Esophagus mucosa (tissue), 1 donor: ENCODE data around the gene ACTR3. TPM values are rescaled to one million over a fixed set of nuclear protein-coding genes. Genes with fewer than 3 reads are reported as not detected.
"Not testable (repeated sequence)": the region's sequence is repeated elsewhere in the genome, so short reads cannot be mapped to it uniquely, and the experiment has no call there.

Experiments used
- ATAC-seq: fragments of 200-7000 bp; cut with Tn5 transposase; one replicate; pipeline ENCODE4 v1.9.1; 2020
- total RNA-seq: library from RNA; stranded (reverse); gene quantifications from one replicate; pipeline ENCODE4 v1.2.4, GENCODE V29; 2023
- donor health status: DM: yes; HTN: yes; CAD: no.

ACTR3 gene
- 295 TPM for total RNA-seq

- peak; percentile 97 for ATAC-seq
Measured at GRCh38 chr2:113889471-113890252, at the start of gene ACTR3. ACTR3 (plus strand) TSS chr2:113890089; CDS start chr2:113890280, 191 bp downstream.

GRCh38 chr2:113840518-113840917 is 49.4 kb upstream of the ACTR3 start:
- no peak for ATAC-seq

GRCh38 chr2:113842919-113843736 is 46.8 kb upstream of the ACTR3 start:
- peak; percentile 85 for ATAC-seq

- not testable (repeated sequence) for ATAC-seq
Measured at GRCh38 chr2:113843737-113844050, 46.2 kb upstream of the ACTR3 start.

DNA sequence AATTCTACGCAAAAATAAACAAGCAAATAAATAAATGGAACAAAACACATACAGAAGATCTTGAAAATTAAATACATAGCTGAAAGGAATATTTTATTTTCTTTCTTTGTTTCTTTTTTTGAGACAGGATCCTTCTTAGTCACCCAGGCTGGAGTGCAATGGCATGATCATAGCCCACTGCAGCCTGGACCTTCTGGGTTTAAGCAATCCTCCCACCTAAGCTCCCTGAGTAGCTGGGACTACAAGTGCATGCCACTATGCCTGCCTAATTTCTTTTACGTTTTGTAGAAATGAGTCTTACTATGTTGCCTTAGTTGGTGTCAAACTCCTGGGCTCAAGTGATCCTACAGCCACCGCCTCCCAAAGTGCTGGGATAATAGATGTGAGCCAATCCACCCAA is 44.6 kb upstream of the ACTR3 start:
- ATAC-seq: no peak

- not testable (repeated sequence) for ATAC-seq
Measured at GRCh38 chr2:113845796-113846195, 44.1 kb upstream of the ACTR3 start.

- no peak for ATAC-seq
Measured at GRCh38 chr2:113846429-113846828, 43.5 kb upstream of the ACTR3 start.

DNA sequence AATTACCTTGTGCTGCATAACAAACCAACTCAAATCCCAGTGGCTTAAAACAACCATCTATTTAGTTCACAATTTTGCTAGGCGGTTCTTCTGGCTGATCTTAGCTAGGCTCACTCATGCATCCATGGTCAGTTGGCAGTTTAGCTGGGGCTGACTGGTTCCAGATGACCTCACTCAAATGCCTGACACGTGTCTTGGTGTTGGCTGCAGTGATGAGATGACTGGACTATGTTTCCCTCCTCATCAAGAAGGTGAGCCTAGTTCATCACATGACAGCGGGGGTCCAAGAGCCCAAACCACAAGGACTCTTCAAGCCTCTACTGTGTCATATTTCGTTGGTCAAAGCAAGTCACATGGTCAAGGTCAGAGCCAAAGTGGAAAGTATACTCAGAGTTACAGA is 42.7 kb upstream of the ACTR3 start:
- ATAC-seq: peak; percentile 30

DNA sequence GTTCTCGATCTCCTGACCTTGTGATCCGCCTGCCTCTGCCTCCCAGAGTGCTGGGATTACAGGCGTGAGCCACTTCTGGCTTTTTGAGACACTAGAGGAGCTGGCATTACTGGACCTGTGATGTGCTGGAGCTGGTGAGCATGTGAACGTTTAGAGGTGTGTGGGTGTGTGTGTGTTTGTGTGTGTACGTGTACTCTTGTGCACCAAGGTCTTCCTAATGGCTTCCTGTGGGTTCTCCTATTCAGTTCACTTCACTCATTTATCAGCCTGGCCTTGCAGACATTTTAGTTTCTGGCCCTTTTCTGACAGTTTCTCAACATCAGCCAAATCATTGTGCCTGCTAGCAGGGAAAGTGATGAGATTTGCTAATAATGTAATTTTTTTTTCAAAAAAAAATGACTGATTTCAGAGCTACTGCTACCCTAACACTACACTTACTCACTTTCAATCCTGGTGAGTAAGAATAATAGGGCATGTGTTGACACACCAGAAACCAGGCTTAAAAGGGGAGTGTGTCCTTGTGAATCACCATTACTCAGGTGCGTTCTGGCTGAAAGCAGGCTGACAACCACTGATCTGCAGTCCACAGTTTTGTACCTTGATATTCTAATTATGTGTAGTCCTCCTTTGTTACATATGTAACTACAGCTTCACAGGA is 41.0 kb upstream of the ACTR3 start:
- ATAC-seq: peak; percentile 98

- peak; percentile 56 for ATAC-seq
Measured at GRCh38 chr2:113850687-113851086, 39.2 kb upstream of the ACTR3 start.

DNA sequence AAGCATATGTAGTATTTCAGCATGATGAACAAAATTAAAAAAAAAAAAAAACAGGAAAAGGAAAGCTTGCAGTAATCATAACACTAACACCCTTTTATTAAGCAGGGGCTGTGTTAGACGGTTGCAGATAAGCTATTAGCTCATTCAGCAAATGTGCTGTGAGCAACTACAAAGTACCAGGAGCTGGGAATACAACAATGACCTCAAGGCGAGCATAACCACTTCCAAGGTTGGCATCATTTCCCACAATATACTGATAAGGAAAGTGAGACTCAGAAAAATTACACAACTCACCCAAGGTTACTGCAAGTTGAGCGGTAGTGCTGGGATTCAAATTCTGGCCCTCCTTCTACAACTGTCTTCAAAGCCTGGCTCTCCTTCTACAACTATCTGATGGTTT is 38.2 kb upstream of the ACTR3 start:
- ATAC-seq: no peak

DNA sequence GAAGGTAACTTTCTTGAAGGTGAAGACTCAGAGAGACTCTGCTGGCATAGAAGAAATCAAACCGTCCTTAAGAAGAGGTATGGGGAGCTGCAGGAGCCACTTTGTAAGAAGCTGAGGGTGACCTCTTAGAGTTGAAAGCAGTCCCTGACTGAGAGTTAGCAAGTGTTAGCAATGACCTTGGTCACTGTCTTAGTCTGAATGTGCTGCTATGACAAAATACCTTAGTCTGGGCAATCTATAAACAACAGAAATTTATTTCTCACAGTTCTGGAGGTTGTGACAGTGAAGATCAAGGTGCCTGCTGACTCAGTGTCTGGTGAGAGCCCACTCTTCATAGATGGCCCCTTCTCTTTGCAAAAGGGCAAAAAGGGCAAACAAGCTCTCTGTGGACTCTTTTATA is 35.7 kb upstream of the ACTR3 start:
- no peak for ATAC-seq

GRCh38 chr2:113854970-113855740 is 34.7 kb upstream of the ACTR3 start:
- ATAC-seq: no peak

GRCh38 chr2:113857464-113857863 is 32.4 kb upstream of the ACTR3 start:
- no peak for ATAC-seq

- peak; percentile 93 for ATAC-seq
Measured at GRCh38 chr2:113858764-113859163, 31.1 kb upstream of the ACTR3 start.

- ATAC-seq: no peak
Measured at GRCh38 chr2:113861740-113862139, 28.1 kb upstream of the ACTR3 start.

GRCh38 chr2:113863144-113863543 is 26.7 kb upstream of the ACTR3 start:
- no peak for ATAC-seq

- ATAC-seq: no peak
Measured at GRCh38 chr2:113867571-113867970, 22.3 kb upstream of the ACTR3 start.

DNA sequence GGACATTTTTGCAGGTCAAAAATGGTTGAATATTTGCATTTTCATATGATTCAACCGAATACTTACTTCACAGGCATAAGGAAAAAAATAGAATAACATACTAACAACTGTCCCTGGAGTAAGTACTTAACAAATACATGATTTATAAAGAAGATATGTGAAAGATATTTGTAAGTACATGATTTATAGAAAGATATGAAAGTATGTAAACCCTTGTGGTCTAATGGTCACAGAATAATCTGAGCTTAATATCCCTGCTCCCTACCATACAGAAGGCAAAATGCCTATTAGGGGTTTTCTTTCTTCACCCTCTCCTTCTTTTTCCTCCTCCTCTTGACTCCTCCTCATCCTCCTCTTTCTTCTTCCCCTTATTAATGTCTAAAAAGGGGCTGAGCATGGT is 20.6 kb upstream of the ACTR3 start:
- no peak for ATAC-seq

DNA sequence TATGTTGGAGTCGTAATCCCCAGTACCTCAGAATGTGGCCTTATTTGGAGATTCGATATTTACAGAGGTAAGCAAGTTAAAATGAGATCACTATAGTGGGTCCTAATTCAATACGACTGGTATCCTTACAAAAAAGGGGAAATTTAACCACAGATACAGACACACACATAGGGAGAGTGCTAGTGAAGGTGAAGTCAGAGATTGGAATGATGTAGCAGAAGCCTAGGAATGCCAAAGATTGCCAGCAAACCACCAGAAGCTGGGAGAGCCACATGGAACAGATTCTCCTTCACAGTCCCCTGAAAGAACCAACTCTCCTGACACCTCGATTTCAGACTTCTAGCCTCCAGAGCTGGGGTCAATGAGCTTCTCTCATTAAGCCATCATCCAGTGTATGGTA is 17.7 kb upstream of the ACTR3 start:
- no peak for ATAC-seq

- no peak for ATAC-seq
Measured at GRCh38 chr2:113873867-113874266, 16.0 kb upstream of the ACTR3 start.

GRCh38 chr2:113875135-113875534 is 14.8 kb upstream of the ACTR3 start:
- no peak for ATAC-seq
